Spleen (tissue), 11 donors: ENCODE results near the gene CLEC16A. TPM values are rescaled to one million over a fixed set of nuclear protein-coding genes. Genes with fewer than 3 reads are reported as not detected.

ENCODE experiments used
- DNase-seq: peaks from one replicate; pipeline ENCODE4 v3.0.0-alpha.2; 2020
- H3K27ac ChIP-seq, 8 donors: fragments of 200-600 bp; sonication (generic) in 7 of 8; 1 replicate in 4 of 8; 2 replicates in 4 of 8; pipeline versions ENCODE4 v1.5.0 to v1.8.0; 2016 to 2021; ENCODE audit warnings: inconsistent platforms in 4 of 8, mild to moderate bottlenecking in 4 of 8, moderate library complexity in 1 of 8
- H3K27me3 ChIP-seq, 7 donors: fragments of 200-600 bp; sonication (generic) in 6 of 7; replicated peaks in 1 of 7; 1 replicate in 4 of 7; 2 replicates in 3 of 7; pipeline versions ENCODE4 v1.5.0 to v1.8.0; 2016 to 2021; ENCODE audit warnings: inconsistent platforms in 3 of 7, mild to moderate bottlenecking in 1 of 7
- H3K36me3 ChIP-seq, 6 donors: fragments of 200-600 bp; sonication (generic) in 5 of 6; 1 replicate in 4 of 6; 2 replicates in 2 of 6; pipeline versions ENCODE4 v1.5.0 to v1.8.0; 2016 to 2021; ENCODE audit warnings: inconsistent platforms in 2 of 6
- H3K4me1 ChIP-seq, 6 donors: fragments of 200-600 bp; sonication (generic) in 5 of 6; 1 replicate in 3 of 6; 2 replicates in 3 of 6; pipeline versions ENCODE4 v1.5.0 to v1.8.0; 2016 to 2021; ENCODE audit warnings: inconsistent platforms in 3 of 6
- H3K4me3 ChIP-seq, 8 donors: fragments of 200-600 bp; sonication (generic) in 7 of 8; 1 replicate in 4 of 8; 2 replicates in 4 of 8; pipeline versions ENCODE4 v1.5.0 to v1.8.0; 2016 to 2021; ENCODE audit warnings: inconsistent platforms in 4 of 8, mild to moderate bottlenecking in 4 of 8, moderate library complexity in 2 of 8
- H3K9me3 ChIP-seq, 8 donors: fragments of 200-600 bp; sonication (generic) in 7 of 8; 1 replicate in 4 of 8; 2 replicates in 4 of 8; pipeline versions ENCODE4 v1.5.0 to v1.8.0; 2016 to 2021; ENCODE audit warnings: inconsistent platforms in 4 of 8
- CTCF ChIP-seq, 11 experiments: fragments of 200-600 bp in 7 of 11; fragments of 450-650 bp in 4 of 11; sonication (generic) in 4 of 11; IDR thresholded peaks in 8 of 11; conservative IDR thresholded peaks in 3 of 11; 1 replicate in 7 of 11; 2 replicates in 4 of 11; pipeline versions ENCODE4 v1.4.0 to v1.8.0; 2016 to 2021; ENCODE audit warnings: antibody characterized with exemption in 11 of 11, inconsistent platforms in 4 of 11, mild to moderate bottlenecking in 1 of 11
- POLR2A ChIP-seq, 3 donors: fragments of 450-650 bp; IDR thresholded peaks; one replicate each; pipeline ENCODE4 v1.5.1; 2017; ENCODE audit warnings: antibody characterized with exemption in 3 of 3, mild to moderate bottlenecking in 1 of 3
- POLR2AphosphoS5 ChIP-seq, 3 donors: sonication (generic); formaldehyde crosslinking; IDR thresholded peaks; one replicate each; pipeline ENCODE4 v1.5.1; 2017; ENCODE audit warnings: antibody characterized with exemption in 3 of 3
- WGBS, 5 donors: extraction: QIAGEN DNeasy Blood & Tissue Kit in 3 of 5; methylation state at CpG; one replicate each; pipeline versions ENCODE4 v1.1.5 to v1.1.7; 2013 to 2018; 5-methylcytosine and 5-hydroxymethylcytosine counted together
- intact Hi-C: fragments of 100-400 bp; cut with DNase I; formaldehyde crosslinking; loops from one replicate; pipeline ENCODE4 v1.15.0; 2023; ENCODE audit warnings: low total_unique reads
- polyA plus RNA-seq, 3 donors: library from polyadenylated mRNA; stranded (reverse); fragments of 200-250 nt; gene quantifications; one replicate each; pipeline ENCODE4 v1.2.1, GENCODE V29; 2013
- total RNA-seq, 7 donors: library from RNA; depleted of rRNA in 3 of 7; stranded (reverse); fragments of >200 nt in 3 of 7; fragmentation: NEBNext Ultra II Directional in 4 of 7; extraction: Animal tissue kit (Norgen Biotek cat#: 25700) in 4 of 7; gene quantifications; one replicate each; pipeline versions ENCODE4 v1.1.0 to v1.2.1, GENCODE V29; 2016 to 2021
- donor health status: healthy with polysubstance abuse.
- donor health status: DM: no; HTN: no; CAD: no; lungs with moderate emphysema.
- donor health status: DM: no; HTN: no; CAD: no.
- donor health status: Bipolar disorder and iron deficiency.
- donor health status: healthy.
- donor health status: DM: no; HTN: no; CAD: no.
- donor health status: DM: yes; HTN: yes; CAD: no.

Gene CLEC16A
- total and polyA plus RNA-seq, 10 donors: 7.3 to 54.6 (median 35.1) TPM

GRCh38 chr16:11131706-11132105 is 187.3 kb downstream of the CLEC16A start:
- no peak overlapping the region for H3K27ac ChIP-seq
- peaks cover 0 to 76% (median 7%) of the 10 kb centered on the region in 6 donors for H3K36me3 ChIP-seq
- H3K4me1 ChIP-seq: peaks cover 0 to 58% (median 23%) of the 10 kb centered on the region in 6 donors
- H3K9me3 ChIP-seq: no peaks in the 10 kb centered on the region
- intact Hi-C loops: no loop called here
- DNase-seq: no peak
- 84 to 93% (median 90%) methylated on average over 7 of the region's 7 CpGs for WGBS, 5 donors
- no peak overlapping the region for H3K4me3 ChIP-seq
- TF ChIP-seq POLR2A (IDR thresholded peaks at IDR 0.05) (no peak), CTCF (IDR thresholded peaks at IDR 0.05 in 8 of 11, conservative IDR thresholded peaks at IDR 0.05 in 3 of 11) (no peak), POLR2AphosphoS5 (IDR thresholded peaks at IDR 0.05) (no peak)
- H3K27me3 ChIP-seq: no peaks in the 10 kb centered on the region

GRCh38 chr16:11133344-11133943 is 189.1 kb downstream of the CLEC16A start:
- WGBS, 5 donors: 57 to 63% (median 61%) methylated on average over 12 of the region's 12 CpGs
- intact Hi-C loops: no loop called here
- DNase-seq: no peak
- peaks cover 0 to 68% (median 20%) of the 10 kb centered on the region in 6 donors for H3K4me1 ChIP-seq
- peaks cover 0 to 66% (median 6%) of the 10 kb centered on the region in 6 donors for H3K36me3 ChIP-seq
- no peak overlapping the region for H3K4me3 ChIP-seq
- H3K27ac ChIP-seq: peak overlapping the region in 5 of 8 donors; percentile 13 to 53 (median 44)
- TF ChIP-seq CTCF (IDR thresholded peaks at IDR 0.05 in 8 of 11, conservative IDR thresholded peaks at IDR 0.05 in 3 of 11) (no peak), POLR2AphosphoS5 (IDR thresholded peaks at IDR 0.05) (peak in 1 of 3 donors; percentile 56)
- H3K27me3 ChIP-seq: no peaks in the 10 kb centered on the region
- H3K9me3 ChIP-seq: no peaks in the 10 kb centered on the region

DNA sequence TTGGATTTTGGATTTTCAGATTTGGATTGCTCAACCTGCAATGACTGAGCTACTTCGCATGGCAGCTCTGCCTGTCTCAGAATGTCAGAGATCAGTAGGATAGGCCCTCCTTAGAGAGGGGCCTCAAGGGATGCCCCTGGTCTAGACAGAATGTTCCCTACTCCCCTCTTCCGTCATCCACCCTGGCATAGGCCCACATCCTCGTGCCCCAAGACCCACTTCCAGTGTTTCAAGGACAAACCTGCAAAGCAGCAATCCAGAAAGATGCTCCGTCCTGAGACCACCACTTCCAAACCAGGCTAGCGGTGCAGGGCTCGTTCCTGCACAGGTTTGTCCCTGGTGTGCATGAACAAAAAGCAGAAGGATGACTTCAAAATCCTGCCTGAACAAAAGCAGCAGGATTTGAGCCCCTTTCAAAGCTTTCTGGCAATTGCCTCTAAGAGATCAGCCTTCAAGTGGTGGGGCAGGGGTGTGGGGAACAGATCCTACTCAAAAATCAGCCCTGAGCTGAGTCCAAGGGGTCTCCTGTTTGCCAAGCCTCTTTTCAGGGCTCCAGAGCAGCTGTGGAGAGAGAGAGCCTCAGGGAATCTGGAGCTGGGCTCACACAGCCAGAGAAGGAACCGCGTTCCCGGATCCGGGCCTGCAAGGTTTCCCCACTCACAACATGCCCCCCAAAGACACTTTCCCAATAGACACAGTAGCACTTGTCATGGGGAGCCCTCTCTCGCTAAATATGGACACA is 190.5 kb downstream of the CLEC16A start:
- 87 to 94% (median 90%) methylated on average over 11 of the region's 11 CpGs for WGBS, 5 donors
- intact Hi-C loops: no loop called here
- peaks cover 0 to 69% (median 6%) of the 10 kb centered on the region in 6 donors for H3K36me3 ChIP-seq
- peaks cover 8 to 67% (median 17%) of the 10 kb centered on the region in 6 donors for H3K4me1 ChIP-seq
- H3K27me3 ChIP-seq: no peaks in the 10 kb centered on the region
- no peak for DNase-seq
- H3K27ac ChIP-seq: no peak overlapping the region
- no peaks in the 10 kb centered on the region for H3K9me3 ChIP-seq
- no peak overlapping the region for H3K4me3 ChIP-seq
- TF ChIP-seq CTCF (IDR thresholded peaks at IDR 0.05 in 8 of 11, conservative IDR thresholded peaks at IDR 0.05 in 3 of 11) (no peak), POLR2A (IDR thresholded peaks at IDR 0.05) (no peak), POLR2AphosphoS5 (IDR thresholded peaks at IDR 0.05) (no peak)

GRCh38 chr16:11135464-11135973 is 191.2 kb downstream of the CLEC16A start:
- Histone ChIP-seq H3K27me3 (no peaks in the 10 kb centered on the region), H3K9me3 (no peaks in the 10 kb centered on the region), H3K36me3 (peaks cover 0 to 69% (median 1%) of the 10 kb centered on the region in 6 donors), H3K4me3 (no peak overlapping the region), H3K27ac (no peak overlapping the region), H3K4me1 (peaks cover 8 to 74% (median 20%) of the 10 kb centered on the region in 6 donors)
- intact Hi-C loops: no loop called here
- TF ChIP-seq POLR2A (IDR thresholded peaks at IDR 0.05) (no peak), POLR2AphosphoS5 (IDR thresholded peaks at IDR 0.05) (no peak), CTCF (IDR thresholded peaks at IDR 0.05 in 8 of 11, conservative IDR thresholded peaks at IDR 0.05 in 3 of 11) (no peak)
- 81 to 94% (median 88%) methylated on average over 8 to 11 of the region's 11 CpGs for WGBS, 5 donors
- DNase-seq: no peak
